ENCODE measurements around the gene PPP5C. TPM values are rescaled to one million over a fixed set of nuclear protein-coding genes. Genes with fewer than 3 reads are reported as not detected.
"Not testable (repeated sequence)": the region's sequence is repeated elsewhere in the genome, so short reads cannot be mapped to it uniquely, and the experiment has no call there.

The PPP5C gene, protein sequence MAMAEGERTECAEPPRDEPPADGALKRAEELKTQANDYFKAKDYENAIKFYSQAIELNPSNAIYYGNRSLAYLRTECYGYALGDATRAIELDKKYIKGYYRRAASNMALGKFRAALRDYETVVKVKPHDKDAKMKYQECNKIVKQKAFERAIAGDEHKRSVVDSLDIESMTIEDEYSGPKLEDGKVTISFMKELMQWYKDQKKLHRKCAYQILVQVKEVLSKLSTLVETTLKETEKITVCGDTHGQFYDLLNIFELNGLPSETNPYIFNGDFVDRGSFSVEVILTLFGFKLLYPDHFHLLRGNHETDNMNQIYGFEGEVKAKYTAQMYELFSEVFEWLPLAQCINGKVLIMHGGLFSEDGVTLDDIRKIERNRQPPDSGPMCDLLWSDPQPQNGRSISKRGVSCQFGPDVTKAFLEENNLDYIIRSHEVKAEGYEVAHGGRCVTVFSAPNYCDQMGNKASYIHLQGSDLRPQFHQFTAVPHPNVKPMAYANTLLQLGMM
- total RNA-seq (2014; rRNA removed; shearing (Covaris generic)), result 40.4 and 53.1 TPM in 2 replicates

DNA sequence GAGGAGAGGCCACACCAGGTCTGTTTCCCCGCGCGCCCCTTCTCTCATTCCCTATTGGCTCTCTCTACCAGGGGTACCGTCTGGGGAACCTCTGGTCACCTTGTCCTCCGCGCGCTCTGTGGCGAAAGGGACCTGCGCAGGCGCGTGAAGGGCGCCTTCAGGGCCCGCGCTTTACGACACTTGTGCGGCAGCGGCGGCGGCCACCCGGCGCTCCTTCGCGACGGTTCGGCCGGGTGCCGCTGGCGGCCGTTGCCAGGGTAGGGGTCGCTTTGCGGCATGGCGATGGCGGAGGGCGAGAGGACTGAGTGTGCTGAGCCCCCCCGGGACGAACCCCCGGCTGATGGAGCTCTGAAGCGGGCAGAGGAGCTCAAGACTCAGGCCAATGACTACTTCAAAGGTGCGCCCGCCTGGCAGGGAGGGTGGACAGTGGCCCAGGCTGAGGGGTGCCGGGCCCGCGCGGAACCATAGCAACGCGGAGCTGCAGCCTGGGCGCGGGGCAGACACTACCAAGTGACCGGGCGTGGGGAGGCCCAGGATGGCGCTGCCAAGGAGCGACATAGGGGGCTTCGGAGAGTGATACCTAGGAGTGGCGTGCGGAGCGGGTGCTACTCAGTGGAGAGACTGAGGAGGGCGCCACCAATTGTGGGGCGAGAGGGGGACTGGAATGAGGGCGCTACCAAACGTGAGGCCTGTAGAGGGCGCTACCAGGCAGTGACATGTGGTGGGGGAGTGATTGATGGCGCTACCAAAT is at the start of gene PPP5C:
Gene PPP5C (plus strand): TSS at position 267 of the 751 bp plus-strand sequence. CDS start 10 bp downstream, at position 277.
- peak; percentile 66 for DNase-seq (ENCODE audit: low spot score)

DNA sequence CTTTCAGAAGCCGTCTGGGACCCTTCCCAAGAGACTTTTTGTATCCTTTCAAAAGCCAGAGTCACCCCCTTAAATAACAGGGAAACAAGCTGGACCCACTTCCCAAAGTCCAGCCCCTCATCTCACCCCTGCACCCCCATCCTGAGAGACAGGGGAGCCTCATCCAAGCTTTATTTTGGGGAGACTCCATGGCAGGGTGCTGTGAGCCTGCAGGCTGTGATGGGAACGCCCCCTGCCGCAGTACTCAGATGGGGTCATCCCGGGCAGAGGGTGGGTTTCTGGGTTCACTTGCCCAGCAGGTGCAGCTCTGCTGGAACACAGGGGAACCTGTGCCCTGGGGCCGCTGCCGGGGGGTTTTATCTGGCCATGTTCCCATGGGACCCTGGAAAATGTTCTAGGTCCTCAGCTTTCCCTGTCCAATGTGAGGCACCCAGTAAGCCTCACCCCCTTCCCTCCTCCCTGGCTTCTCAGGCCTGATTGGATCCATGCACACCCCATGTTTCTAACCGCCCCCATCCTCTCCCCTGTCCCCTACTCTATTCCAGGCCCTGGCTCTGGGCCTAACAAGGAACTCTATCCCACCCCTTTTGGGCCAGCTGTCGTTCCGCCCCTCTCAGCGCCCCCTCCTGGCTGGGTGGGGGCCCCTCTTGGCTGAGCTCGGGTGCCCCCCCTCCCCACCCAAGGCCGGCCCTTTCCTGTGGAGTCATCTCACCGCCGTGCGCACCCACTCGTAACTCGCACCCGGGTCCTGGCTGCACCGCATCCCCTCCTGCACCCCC is 49.0 kb upstream of the PPP5C start:
- no peak for DNase-seq (ENCODE audit: low spot score)

DNA sequence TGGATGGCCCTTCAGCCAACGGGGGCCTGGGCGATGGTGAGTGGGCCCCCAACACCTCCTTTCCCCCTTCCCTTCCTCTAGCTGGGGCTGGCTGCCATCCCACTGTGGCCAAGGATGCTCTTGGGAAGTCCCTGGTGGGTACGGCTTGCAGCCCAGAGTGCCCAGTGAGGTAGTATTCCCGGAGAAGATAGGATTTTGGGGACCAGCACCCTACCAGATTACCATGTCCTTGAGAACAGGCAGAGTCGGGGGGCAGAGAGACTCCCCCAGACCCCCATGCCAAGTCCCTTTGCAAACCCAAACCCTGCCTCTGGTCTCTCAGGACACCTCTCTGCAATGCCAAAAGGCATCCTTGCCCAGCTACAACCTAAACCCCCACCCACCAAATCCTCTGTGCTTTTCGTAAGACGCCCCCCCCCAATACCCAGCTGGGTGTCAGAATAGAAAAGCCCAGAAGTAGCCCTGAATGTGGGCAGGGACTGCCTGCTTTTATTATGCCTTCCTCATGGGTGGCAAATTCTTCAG is 48.3 kb upstream of the PPP5C start:
- no peak for DNase-seq (ENCODE audit: low spot score)

DNA sequence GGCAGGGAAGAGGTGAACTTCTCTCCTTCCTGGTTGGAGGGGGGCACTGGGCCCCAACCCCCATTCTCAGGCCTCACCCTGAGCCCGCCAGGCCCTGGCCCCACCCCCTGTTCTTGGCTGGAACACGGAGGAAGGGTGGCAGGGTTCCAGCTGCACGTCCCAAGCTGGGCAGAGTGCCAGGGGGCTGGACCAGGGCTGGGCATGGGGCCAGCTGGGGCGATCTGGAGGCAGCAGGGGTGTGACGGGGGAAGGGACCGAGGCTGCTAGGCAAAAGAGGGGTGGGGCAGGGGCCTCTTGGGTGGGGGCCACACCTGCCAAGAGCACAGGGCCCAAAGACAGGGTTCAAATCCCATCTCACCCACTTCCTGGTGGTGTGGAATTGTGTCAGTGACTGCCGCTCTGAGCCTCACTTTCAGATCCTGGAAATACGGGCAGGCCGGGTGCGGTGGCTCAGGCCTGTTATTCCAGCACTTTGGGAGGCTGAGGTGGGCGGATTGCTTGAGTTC is 47.8 kb upstream of the PPP5C start:
- peak; percentile 28 for DNase-seq (ENCODE audit: low spot score)

DNA sequence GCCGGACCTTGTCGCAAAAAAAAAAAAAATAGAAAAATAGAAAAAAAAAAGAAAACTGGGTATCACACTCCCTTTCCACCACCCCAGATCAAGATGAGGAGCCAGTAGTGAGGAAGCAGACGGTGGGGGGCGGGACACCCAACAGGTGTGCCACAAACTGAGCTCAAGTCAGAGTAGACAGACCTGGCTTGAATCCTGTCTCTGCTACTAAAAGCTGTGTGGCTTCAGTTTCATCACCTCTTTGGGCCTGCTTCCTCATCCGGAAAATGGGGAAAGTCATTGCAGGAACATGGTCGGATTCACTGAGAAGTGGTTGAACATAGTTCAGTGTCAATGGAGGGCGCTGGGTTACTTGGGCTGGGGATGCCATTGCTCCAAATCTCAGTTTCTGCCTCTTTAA is 47.2 kb upstream of the PPP5C start:
- no peak for DNase-seq (ENCODE audit: low spot score)

DNA sequence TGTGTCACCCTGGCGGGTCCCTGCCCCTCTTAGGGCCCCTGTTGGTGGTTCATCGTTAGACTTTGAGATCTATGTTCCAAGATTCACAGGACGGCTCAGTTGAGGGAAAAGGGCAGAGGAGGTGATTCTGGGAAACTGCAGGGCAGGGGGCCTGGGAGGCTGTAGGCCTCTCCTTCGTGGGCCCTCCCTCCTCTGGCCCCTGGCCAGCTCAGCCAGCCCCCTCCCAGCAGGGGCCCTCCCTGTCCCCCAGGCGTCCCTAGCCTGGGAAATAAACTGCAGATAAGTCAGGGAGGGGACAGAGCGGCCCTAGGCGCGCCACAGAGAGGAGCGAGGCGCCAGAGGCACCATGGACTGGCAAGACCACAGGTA is 43.6 kb upstream of the PPP5C start:
- no peak for DNase-seq (ENCODE audit: low spot score)

DNA sequence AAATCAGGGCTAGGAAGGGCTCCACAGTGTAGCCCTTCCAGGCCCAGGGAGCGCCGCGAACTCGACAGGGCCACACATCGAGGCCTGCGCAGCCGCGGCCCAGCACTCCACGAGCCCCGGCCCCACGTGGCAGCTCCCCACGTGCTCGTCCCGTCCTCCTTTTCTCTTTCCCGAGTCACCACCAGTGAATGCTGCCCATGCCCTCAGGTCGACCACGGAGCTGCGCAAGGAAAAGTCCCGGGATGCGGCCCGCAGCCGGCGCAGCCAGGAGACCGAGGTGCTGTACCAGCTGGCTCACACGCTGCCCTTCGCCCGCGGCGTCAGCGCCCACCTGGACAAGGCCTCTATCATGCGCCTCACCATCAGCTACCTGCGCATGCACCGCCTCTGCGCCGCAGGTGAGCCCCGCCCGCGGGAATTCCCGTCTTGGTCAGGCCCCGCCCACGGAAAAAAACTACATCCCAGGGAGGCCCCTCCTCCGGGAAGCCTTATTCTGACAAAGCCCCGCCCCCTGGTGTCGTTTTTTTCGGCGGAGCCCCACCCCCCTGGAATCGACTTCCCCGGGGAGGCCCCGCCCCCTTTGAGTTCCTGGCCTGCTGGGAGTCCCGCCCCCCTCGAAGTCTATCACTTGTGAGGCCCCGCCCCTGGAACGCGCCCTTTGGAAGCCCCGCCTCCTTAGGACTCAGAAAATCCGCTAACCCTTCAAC is 43.0 kb upstream of the PPP5C start:
- no peak for DNase-seq (ENCODE audit: low spot score)

DNA sequence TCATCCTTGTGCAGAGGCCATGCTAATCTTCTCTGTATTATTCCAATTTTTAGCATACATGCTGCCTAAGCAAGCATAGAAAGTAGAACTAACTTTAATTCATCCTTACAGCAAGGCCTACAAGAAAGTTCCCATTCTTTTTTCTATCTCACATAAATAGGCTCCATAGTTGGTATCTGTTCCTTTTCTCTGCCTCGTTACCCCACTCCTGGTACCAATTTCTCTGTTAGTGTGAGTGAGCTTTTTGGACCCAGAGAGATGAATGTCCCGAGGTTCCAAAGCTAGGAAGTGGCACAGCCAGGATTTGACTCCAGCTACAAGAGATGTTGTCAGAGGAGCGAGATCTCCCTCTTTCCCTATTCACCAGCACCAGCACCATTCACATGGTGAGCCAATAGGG is 40.4 kb upstream of the PPP5C start:
- no peak for DNase-seq (ENCODE audit: low spot score)

DNA sequence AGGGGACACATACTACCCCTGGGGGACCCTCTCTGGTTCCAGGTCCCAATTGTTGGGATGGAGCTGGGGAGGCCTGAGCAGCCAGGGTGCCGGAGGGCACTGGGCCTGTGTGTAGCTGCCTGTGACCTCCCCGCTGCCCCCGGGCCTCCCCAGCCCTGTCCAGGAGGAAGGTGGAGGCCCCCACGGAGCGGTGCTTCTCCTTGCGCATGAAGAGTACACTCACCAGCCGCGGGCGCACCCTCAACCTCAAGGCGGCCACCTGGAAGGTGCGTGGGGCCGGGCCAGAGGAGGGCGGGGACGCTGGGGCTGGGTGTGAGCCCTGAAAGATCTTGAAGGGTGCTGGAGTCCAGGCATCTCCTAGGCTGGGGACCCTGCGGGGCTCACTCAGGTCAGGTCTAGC is 38.4 kb upstream of the PPP5C start:
- no peak for DNase-seq (ENCODE audit: low spot score)

DNA sequence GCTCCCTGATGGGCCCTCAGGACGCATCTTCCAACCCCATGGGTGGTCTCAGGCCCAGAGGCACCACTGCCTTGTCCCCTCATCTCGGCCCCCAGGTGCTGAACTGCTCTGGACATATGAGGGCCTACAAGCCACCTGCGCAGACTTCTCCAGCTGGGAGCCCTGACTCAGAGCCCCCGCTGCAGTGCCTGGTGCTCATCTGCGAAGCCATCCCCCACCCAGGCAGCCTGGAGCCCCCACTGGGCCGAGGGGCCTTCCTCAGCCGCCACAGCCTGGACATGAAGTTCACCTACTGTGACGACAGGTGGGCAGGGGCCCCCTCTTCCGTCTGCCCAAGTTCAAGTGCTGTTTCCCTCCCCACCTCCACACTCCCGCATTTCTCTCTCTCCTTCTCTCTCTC is 37.8 kb upstream of the PPP5C start:
- no peak for DNase-seq (ENCODE audit: low spot score)

DNA sequence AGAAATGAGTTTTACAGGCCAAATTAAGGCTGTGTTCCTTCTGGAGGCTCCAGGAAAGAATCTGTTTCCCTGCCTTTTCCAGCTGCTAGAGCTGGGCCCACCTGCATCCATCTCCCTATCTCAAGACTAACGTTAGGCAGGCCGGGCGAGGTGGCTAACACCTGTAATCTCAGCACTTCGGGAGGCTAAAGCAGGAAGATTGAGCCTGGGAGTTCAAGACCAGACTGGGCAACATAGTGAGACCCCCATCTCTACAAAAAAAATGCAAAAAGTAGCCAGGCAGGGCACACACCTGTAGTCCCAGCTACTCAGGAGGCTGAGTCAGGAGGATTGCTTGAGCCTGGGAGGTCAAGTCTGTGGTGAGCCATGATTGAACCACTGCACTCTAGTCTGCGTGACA is 35.4 kb upstream of the PPP5C start:
- DNase-seq (ENCODE audit: low spot score), result no peak

DNA sequence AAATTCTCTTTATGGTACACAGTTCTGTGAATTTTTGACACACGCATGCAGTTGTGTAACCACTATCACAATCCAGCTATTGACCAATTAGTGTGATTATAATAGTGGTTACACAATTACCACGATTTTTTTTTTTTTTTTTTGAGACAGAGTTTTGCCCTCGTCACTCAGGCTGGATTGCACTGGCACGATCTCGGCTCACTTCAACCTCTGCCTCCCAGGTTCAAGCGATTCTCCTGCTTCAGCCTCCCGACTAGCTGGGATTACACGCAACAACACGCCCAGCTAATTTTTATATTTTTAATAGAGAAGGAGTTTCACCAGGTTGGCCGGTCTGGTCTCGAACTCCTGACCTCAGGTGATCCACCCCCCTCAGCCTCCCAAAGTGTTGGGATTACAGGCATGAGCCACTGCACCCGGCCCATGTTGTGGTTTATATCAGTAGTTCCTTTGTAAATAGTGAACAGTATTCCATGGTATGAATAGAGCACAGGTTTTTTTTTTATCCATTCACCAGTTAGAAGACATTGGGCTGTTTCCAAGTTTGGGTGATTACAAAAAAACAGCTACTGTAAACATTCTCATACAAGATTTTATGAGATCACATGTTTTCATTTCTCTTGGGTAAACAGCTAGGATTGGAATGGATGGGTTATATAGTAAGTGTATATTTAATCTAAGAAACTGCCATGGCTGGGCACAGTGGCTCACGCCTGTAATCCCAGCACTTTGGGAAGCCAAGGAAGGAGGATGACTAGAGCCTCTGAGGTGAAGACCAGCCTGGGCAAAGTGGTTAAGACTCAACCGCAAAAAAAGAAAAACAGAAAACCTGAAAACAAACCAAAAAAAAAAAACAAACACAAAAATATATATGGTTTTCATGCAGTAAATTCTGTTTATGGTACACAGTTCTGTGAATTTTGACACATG is 33.1 kb upstream of the PPP5C start:
- not testable (repeated sequence) for DNase-seq (ENCODE audit: low spot score)

DNA sequence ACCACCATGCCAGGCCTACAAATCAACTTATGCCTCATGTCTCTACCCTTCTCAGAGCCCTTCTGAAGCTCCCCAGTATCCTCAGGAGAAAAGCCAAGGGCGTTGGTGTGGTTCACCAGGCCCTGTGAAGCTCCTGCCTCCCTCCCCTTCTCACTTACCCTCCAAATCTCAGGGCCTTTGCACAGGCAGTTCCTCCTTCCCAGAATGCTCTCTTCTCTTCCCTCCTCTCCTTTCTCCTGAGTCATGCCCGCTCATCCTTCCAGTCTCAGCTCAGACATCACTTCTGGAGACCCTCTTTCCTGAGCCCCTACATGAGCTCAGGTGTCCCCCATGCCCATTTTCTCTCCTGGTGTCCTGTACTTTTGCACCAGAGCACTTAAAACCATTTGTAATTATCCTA is 29.5 kb upstream of the PPP5C start:
- no peak for DNase-seq (ENCODE audit: low spot score)

DNA sequence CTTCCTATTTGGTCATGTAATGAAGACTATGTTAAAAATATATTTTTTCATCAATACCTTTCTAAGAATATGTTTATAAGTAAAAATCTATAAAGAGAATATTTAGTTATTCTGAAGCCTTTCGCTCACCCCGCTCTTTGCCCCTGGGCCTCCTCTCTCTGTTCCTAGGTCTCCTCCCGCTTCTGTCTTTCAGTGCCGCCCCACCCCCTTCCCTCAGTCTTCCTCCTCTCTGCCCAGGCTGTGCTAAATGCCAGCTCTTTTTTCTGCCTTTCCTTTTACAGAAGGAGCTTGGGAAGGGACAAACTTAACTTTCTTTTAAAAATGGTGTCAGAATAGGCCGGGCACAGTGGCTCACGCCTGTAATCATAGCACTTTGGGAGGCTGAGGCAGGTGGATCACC is 27.3 kb upstream of the PPP5C start:
- DNase-seq (ENCODE audit: low spot score), result no peak

DNA sequence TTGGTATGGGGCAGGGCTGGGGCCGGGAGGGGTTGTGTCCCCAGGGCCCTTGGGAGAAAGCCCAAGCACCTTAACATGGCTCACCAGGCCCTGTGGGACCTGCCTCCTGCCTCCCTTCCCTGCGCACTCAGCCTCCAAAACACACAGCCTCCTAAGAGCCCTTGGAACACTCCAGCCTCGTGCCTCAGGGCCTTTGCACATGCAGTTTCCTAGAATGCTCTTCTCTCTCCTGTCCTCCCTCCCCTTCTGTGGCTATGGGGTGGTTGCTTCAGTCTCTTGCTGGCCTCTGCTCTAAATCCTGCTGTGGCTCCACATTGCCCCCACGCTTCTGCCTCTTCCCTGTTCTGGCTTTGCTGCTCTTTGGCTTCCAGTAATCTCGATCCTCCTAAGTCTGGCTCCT is 26.3 kb upstream of the PPP5C start:
- DNase-seq (ENCODE audit: low spot score), result no peak

DNA sequence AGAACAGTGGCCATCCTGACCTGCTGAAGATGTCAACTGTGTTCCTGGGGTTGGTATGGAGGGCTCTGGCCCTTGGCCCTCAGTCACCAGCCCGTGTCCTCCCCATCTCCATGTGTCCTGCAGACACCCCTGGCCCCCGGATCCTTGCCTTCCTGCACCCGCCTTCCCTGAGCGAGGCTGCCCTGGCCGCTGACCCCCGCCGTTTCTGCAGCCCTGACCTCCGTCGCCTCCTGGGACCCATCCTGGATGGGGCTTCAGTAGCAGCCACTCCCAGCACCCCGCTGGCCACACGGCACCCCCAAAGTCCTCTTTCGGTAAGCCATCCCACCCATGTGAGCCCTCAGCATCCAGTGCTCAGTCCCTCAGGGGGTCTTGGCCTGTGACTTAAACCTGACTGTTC is 25.2 kb upstream of the PPP5C start:
- no peak for DNase-seq (ENCODE audit: low spot score)

DNA sequence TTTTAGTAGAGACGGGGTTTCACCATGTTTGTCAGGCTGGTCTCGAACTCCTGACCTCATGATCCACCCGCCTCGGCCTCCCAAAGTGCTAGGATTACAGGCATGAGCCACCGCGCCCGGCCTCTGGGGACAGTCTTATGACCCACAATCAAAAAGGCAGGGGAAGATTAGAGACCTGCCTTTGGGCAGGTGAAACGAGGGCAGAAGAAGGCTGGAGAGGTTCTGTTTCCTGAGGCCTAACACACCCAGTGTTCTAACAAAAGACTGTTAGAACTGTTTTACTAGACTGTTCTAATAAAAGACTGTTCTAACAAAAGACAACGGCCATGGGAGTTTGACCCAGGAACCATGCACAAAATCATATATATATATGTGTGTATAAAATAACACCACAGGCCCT is 23.7 kb upstream of the PPP5C start:
- not testable (repeated sequence) for DNase-seq (ENCODE audit: low spot score)

DNA sequence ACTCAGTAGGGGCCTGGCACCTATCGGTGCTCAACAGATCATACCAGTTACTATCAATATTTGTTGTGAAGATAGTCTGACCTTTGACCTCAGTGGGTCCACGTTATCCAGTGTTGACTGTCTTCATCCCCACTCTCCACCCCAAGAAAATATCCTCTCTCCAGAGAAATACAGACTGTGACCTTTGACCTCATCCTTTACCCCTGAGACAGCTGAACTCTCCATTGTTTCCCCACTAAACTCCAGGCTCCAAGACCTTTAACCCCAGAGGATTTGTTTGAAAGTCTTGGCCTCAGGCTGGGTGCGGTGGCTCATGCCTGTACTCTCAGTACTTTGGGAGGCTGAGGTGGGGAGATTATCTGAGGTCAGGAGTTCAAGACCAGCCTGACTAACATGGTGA is 22.6 kb upstream of the PPP5C start:
- DNase-seq (ENCODE audit: low spot score), result no peak

DNA sequence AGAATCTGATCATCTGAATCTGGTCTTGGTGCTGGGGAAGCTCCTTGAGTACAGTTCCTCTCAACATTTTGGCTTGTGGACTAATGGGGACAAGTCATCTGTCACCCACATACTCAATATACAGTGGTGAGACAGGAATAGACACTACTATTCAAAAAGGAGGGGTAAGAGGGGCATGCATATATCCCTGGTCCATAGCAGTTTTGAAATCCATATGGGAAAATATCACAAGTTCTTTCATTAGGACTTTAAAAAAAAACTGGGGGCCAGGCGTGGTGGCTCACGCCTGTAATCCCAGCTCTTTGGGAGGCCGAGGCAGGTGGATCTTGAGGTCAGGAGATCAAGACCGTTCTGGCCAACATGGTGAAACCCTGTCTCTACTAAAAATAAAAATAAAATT is 20.3 kb upstream of the PPP5C start:
- no peak for DNase-seq (ENCODE audit: low spot score)

DNA sequence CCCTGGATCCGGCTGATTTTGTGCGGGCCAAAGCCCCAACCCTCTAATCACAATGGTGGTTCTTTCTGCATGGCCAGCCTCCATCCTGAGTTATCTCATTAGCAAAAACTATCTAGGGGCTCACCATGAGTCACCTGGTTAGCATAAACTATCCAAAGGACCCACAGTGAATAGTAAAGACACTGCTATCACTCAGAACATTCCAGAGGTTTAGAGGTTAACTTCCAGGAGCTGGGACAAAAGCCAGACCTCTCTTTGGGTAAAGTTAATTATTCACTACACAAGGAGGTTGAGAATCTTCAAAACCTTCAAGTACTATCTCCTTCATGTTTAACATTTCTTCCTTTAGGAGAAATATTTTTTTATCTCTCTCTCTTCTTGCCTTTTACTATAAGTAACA is 18.8 kb upstream of the PPP5C start:
- DNase-seq (ENCODE audit: low spot score), result no peak

Measured in A172 (cell line).